ENCODE data around the gene ZNF664.

ZNF664 gene

GRCh38 chr12:124020514-124020949 lies 47.5 kb downstream of the ZNF664 start:
- no peak for TF ChIP-seq CTCF (conservative IDR thresholded peaks at IDR 0.05; ENCODE audit: low read depth)
- no peak for DNase-seq (ENCODE audit: low spot score)
- ChIA-PET CTCF (interaction anchor here (0.6 kb wide), 1 partner anchor 211 kb away, joined by 3 read pairs; no protein-coding TSS in a partner anchor), POLR2A (ENCODE audit: low non-redundant PET) (no interaction called here)
- H3K27ac ChIP-seq, result no peak overlapping the region

DNA sequence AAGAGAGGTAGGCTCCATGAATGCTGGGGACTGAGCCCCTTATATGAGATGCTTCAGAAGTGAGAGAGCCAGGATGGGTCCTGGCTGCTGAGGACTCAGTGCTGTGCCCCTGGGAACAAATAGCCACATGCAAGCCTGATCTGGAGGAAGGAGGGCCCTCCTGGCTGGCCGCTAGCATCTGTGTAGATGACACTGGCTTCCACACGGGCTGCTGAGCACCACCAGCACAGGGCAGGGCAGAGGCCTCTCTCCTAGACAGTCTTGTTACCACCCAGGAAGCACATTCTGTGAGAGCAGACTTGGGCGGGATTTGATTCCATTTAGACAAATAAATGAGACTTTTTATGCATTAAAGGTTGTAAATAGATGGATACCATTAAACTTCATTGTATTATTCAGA lies 48.0 kb downstream of the ZNF664 start:
- POLR2A ChIA-PET (ENCODE audit: low non-redundant PET), result no interaction called here
- no peak overlapping the region; the same call in 1 of the 2 replicates for H3K27ac ChIP-seq
- DNase-seq (ENCODE audit: low spot score), result no peak
- CTCF ChIA-PET, result no interaction called here
- no peak for TF ChIP-seq CTCF (conservative IDR thresholded peaks at IDR 0.05; ENCODE audit: low read depth)

- POLR2A ChIA-PET (ENCODE audit: low non-redundant PET), result no interaction called here
- no peak for TF ChIP-seq CTCF (conservative IDR thresholded peaks at IDR 0.05; ENCODE audit: low read depth)
- no peak for DNase-seq (ENCODE audit: low spot score)
- CTCF ChIA-PET, result no interaction called here
- no peak overlapping the region for H3K27ac ChIP-seq
Observed at GRCh38 chr12:124022161-124022560, 49.1 kb downstream of the ZNF664 start.

GRCh38 chr12:124024263-124024678 lies 51.3 kb downstream of the ZNF664 start:
- TF ChIP-seq CTCF (conservative IDR thresholded peaks at IDR 0.05; ENCODE audit: low read depth), result no peak
- no peak overlapping the region for H3K27ac ChIP-seq
- ChIA-PET CTCF (interaction anchor here (1.0 kb wide), 1 partner anchor 9 kb away, joined by 3 read pairs; no protein-coding TSS in a partner anchor), POLR2A (ENCODE audit: low non-redundant PET) (no interaction called here)
- DNase-seq (ENCODE audit: low spot score), result no peak

DNA sequence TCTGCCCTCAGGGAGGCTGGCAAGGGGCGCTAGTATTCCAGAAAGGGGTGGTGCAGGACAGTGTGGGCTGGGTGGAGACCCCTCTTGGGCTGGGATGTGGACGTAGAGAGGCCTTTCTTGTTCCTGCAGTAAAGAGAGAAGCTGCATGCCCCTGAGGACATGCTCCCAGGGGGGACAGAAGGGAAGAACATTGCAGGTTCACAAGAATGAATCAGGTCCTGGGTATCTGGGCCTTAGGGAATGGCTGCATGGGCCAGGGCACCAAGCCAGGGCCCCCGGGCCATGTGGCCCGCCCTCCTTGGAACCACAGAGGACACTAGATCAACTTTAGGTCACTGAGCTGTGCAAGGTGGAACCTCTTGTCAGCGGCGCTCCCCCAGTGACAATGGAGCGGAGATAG lies 51.8 kb downstream of the ZNF664 start:
- POLR2A ChIA-PET (ENCODE audit: low non-redundant PET), result no interaction called here
- DNase-seq (ENCODE audit: low spot score), result no peak
- CTCF ChIA-PET, result interaction anchor here (1.0 kb wide), 1 partner anchor 9 kb away, joined by 3 read pairs; no protein-coding TSS in a partner anchor
- H3K27ac ChIP-seq, result no peak overlapping the region
- no peak for TF ChIP-seq CTCF (conservative IDR thresholded peaks at IDR 0.05; ENCODE audit: low read depth)

DNA sequence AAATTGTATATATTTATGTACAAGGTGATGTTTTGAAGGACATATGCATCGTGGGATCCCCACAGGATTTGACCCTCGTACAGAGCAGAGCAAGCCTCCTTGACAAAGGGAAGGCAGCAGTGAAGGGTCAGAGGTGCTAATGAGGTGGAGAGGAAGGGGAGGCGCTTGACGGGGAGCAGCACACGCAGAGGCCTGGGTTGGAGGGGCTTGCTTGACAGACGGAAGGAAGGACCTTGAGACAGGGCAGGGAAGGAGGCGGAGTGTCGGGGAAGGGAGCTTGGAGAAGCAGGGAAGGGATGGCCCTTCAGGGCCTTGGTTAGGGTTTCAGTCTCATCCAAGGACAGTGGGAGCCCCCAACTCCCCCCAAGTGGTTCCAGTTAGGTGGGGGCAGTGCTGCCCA lies 52.6 kb downstream of the ZNF664 start:
- DNase-seq (ENCODE audit: low spot score), result no peak
- CTCF ChIA-PET, result no interaction called here
- POLR2A ChIA-PET (ENCODE audit: low non-redundant PET), result no interaction called here
- TF ChIP-seq CTCF (conservative IDR thresholded peaks at IDR 0.05; ENCODE audit: low read depth), result no peak
- H3K27ac ChIP-seq, result no peak overlapping the region

Measured in RWPE1 (cell line).